Measurements from ENCODE around the gene IFNK.

DNA sequence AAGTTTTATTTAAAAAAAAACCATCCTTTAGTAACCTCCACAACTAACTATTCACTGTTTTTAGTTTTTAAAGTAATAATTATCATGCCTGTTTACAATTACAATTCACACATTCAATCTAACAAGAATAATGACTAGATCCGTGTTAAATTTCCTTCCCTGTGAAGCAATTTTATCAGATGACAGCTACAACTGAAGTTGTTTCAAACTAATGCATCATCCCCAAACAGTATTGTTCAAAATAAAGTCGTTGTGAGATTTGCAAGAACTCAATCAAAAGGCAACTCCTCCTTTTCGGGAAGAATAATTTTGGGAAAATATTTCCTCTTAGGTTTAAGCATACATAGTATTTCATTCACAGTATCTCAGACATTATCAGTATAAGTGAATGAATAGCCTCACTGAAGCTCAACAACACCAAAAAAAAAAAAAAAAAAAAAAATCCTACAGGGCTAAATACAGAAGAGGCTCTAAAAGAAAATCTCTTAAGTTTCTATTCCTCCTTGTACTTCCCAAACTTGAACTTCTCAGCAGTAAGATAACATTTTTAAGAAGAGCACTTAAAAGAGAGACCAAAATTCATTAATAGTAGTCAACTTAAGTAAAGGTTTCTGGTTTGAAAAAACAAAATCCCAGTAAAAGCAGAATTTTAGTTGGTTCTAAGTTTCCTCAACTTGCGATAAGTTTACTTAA is 39.8 kb downstream of the IFNK start:
- TF ChIP-seq, protein P1, sequence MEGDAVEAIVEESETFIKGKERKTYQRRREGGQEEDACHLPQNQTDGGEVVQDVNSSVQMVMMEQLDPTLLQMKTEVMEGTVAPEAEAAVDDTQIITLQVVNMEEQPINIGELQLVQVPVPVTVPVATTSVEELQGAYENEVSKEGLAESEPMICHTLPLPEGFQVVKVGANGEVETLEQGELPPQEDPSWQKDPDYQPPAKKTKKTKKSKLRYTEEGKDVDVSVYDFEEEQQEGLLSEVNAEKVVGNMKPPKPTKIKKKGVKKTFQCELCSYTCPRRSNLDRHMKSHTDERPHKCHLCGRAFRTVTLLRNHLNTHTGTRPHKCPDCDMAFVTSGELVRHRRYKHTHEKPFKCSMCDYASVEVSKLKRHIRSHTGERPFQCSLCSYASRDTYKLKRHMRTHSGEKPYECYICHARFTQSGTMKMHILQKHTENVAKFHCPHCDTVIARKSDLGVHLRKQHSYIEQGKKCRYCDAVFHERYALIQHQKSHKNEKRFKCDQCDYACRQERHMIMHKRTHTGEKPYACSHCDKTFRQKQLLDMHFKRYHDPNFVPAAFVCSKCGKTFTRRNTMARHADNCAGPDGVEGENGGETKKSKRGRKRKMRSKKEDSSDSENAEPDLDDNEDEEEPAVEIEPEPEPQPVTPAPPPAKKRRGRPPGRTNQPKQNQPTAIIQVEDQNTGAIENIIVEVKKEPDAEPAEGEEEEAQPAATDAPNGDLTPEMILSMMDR (conservative IDR thresholded peaks at IDR 0.05; ENCODE audit: low read depth, low read length) = no peak
- no peak for TF ChIP-seq EZH2phosphoT487 (IDR thresholded peaks at IDR 0.05; ENCODE audit: borderline replicate concordance, low read length)
- no peak for TF ChIP-seq EZH2 (IDR thresholded peaks at IDR 0.05; ENCODE audit: low read length, unreplicated experiment)

Measured in PC-3 (cell line).